IPS DF 6.9 (cell line): Measurements from ENCODE around the gene KRT72.

Experiments used
- DNase-seq: peaks from one replicate; pipeline ENCODE4 v3.0.0-alpha.2; 2013; ENCODE audit warnings: low read depth, low spot score
- H3K27ac ChIP-seq: one replicate; pipeline ENCODE4 v1.5.1; 2013; ENCODE audit warnings: low read length, control low read depth
- H3K27me3 ChIP-seq: 2 replicates; pipeline ENCODE4 v1.6.1; 2013; ENCODE audit warnings: mild to moderate bottlenecking, low read length; ENCODE audit not compliant: control insufficient read depth, insufficient read depth
- H3K36me3 ChIP-seq: 2 replicates; pipeline ENCODE4 v1.6.1; 2013; ENCODE audit warnings: low read length; ENCODE audit not compliant: control insufficient read depth, insufficient read depth
- H3K4me1 ChIP-seq: 2 replicates; pipeline ENCODE4 v1.6.1; 2013; ENCODE audit warnings: low read length; ENCODE audit not compliant: control insufficient read depth, insufficient read depth
- H3K4me3 ChIP-seq: 2 replicates; pipeline ENCODE4 v1.5.1; 2013; ENCODE audit warnings: mild to moderate bottlenecking, low read length
- H3K9me3 ChIP-seq: 2 replicates; pipeline ENCODE4 v1.6.1; 2013; ENCODE audit warnings: low read length, inconsistent platforms; ENCODE audit not compliant: control insufficient read depth, insufficient read depth
- WGBS: extraction: QIAGEN DNeasy Blood & Tissue Kit; methylation state at CpG from one replicate; pipeline ENCODE4 v1.1.7; 2013; ENCODE audit warnings: mixed read lengths, missing lambda C conversion rate; ENCODE audit not compliant: insufficient read length, insufficient coverage; 5-methylcytosine and 5-hydroxymethylcytosine counted together

The KRT72 gene

GRCh38 chr12:52591521-52591920 is 9.7 kb downstream of the KRT72 start:
- no peak overlapping the region for H3K4me3 ChIP-seq
- no peaks in the 10 kb centered on the region for H3K4me1 ChIP-seq
- no peaks in the 10 kb centered on the region for H3K9me3 ChIP-seq
- H3K27ac ChIP-seq: no peak overlapping the region
- H3K36me3 ChIP-seq: no peaks in the 10 kb centered on the region
- DNase-seq: no peak
- no CpG with 5 or more reads among the region's 11 CpGs for WGBS
- no peaks in the 10 kb centered on the region for H3K27me3 ChIP-seq

GRCh38 chr12:52590021-52590420 is 11.2 kb downstream of the KRT72 start:
- Histone ChIP-seq H3K4me3 (no peak overlapping the region), H3K27ac (no peak overlapping the region), H3K27me3 (no peaks in the 10 kb centered on the region), H3K4me1 (no peaks in the 10 kb centered on the region), H3K9me3 (no peaks in the 10 kb centered on the region), H3K36me3 (no peaks in the 10 kb centered on the region)
- no peak for DNase-seq
- WGBS: no CpG with 5 or more reads among the region's 6 CpGs

- WGBS: no CpG with 5 or more reads among the region's 17 CpGs
- Histone ChIP-seq H3K4me3 (no peak overlapping the region), H3K27ac (no peak overlapping the region), H3K9me3 (no peaks in the 10 kb centered on the region), H3K36me3 (no peaks in the 10 kb centered on the region), H3K27me3 (no peaks in the 10 kb centered on the region), H3K4me1 (no peaks in the 10 kb centered on the region)
- no peak for DNase-seq
Measured at GRCh38 chr12:52587563-52587962, 13.7 kb downstream of the KRT72 start.

GRCh38 chr12:52585946-52586345 is 15.3 kb downstream of the KRT72 start:
- DNase-seq: no peak
- no peak overlapping the region for H3K27ac ChIP-seq
- no peak overlapping the region for H3K4me3 ChIP-seq
- no CpG with 5 or more reads among the region's 9 CpGs for WGBS
- no peaks in the 10 kb centered on the region for H3K9me3 ChIP-seq
- no peaks in the 10 kb centered on the region for H3K27me3 ChIP-seq
- no peaks in the 10 kb centered on the region for H3K4me1 ChIP-seq
- H3K36me3 ChIP-seq: no peaks in the 10 kb centered on the region

GRCh38 chr12:52585066-52585465 is 16.2 kb downstream of the KRT72 start:
- Histone ChIP-seq H3K27me3 (no peaks in the 10 kb centered on the region), H3K9me3 (no peaks in the 10 kb centered on the region), H3K4me1 (no peaks in the 10 kb centered on the region), H3K36me3 (no peaks in the 10 kb centered on the region), H3K27ac (no peak overlapping the region), H3K4me3 (no peak overlapping the region)
- DNase-seq: no peak
- WGBS: no CpG with 5 or more reads among the region's 3 CpGs

GRCh38 chr12:52584156-52584682 is 17.0 kb downstream of the KRT72 start:
- no peaks in the 10 kb centered on the region for H3K4me1 ChIP-seq
- H3K36me3 ChIP-seq: no peaks in the 10 kb centered on the region
- no peak for DNase-seq
- WGBS: no CpG with 5 or more reads among the region's 9 CpGs
- no peaks in the 10 kb centered on the region for H3K27me3 ChIP-seq
- H3K4me3 ChIP-seq: no peak overlapping the region
- no peaks in the 10 kb centered on the region for H3K9me3 ChIP-seq
- H3K27ac ChIP-seq: no peak overlapping the region

GRCh38 chr12:52582971-52583456 is 18.2 kb downstream of the KRT72 start:
- no CpG with 5 or more reads among the region's 7 CpGs for WGBS

GRCh38 chr12:52582486-52582885 is 18.8 kb downstream of the KRT72 start:
- H3K4me1 ChIP-seq: no peaks in the 10 kb centered on the region
- H3K9me3 ChIP-seq: no peaks in the 10 kb centered on the region
- no peak overlapping the region for H3K4me3 ChIP-seq
- H3K36me3 ChIP-seq: no peaks in the 10 kb centered on the region
- WGBS: no CpG with 5 or more reads among the region's 2 CpGs
- no peak for DNase-seq
- no peaks in the 10 kb centered on the region for H3K27me3 ChIP-seq
- H3K27ac ChIP-seq: no peak overlapping the region

More at GRCh38 chr12:52582971-52583456, 18.2 kb downstream of the KRT72 start:
- Histone ChIP-seq H3K27ac (no peak overlapping the region), H3K36me3 (no peaks in the 10 kb centered on the region), H3K4me1 (no peaks in the 10 kb centered on the region), H3K27me3 (no peaks in the 10 kb centered on the region), H3K4me3 (no peak overlapping the region), H3K9me3 (no peaks in the 10 kb centered on the region)
- peak; percentile 41 for DNase-seq

- Histone ChIP-seq H3K36me3 (no peaks in the 10 kb centered on the region), H3K9me3 (no peaks in the 10 kb centered on the region), H3K4me3 (no peak overlapping the region), H3K27ac (no peak overlapping the region), H3K4me1 (no peaks in the 10 kb centered on the region), H3K27me3 (no peaks in the 10 kb centered on the region)
- DNase-seq: no peak
- no CpG with 5 or more reads among the region's 6 CpGs for WGBS
Measured at GRCh38 chr12:52581481-52581880, 19.8 kb downstream of the KRT72 start.

GRCh38 chr12:52581066-52581465 is 20.2 kb downstream of the KRT72 start:
- H3K9me3 ChIP-seq: no peaks in the 10 kb centered on the region
- H3K4me1 ChIP-seq: no peaks in the 10 kb centered on the region
- H3K36me3 ChIP-seq: no peaks in the 10 kb centered on the region
- no peak overlapping the region for H3K27ac ChIP-seq
- no CpG with 5 or more reads among the region's 7 CpGs for WGBS
- no peak for DNase-seq
- no peak overlapping the region for H3K4me3 ChIP-seq
- no peaks in the 10 kb centered on the region for H3K27me3 ChIP-seq

GRCh38 chr12:52580496-52580895 is 20.8 kb downstream of the KRT72 start:
- no peaks in the 10 kb centered on the region for H3K9me3 ChIP-seq
- H3K36me3 ChIP-seq: no peaks in the 10 kb centered on the region
- no peak for DNase-seq
- no CpG with 5 or more reads among the region's 1 CpG for WGBS
- no peak overlapping the region for H3K27ac ChIP-seq
- no peak overlapping the region for H3K4me3 ChIP-seq
- no peaks in the 10 kb centered on the region for H3K27me3 ChIP-seq
- no peaks in the 10 kb centered on the region for H3K4me1 ChIP-seq
